GM19023 (cell line): Measurements from ENCODE around the gene TEX51.

Experiments
- ATAC-seq: cut with Tn5 transposase; IDR thresholded peaks from one replicate; pipeline ENCODE4 v1.9.1; 2021; ENCODE audit warnings: mild to moderate bottlenecking, moderate library complexity; ENCODE audit not compliant: unreplicated experiment

The TEX51 gene

DNA sequence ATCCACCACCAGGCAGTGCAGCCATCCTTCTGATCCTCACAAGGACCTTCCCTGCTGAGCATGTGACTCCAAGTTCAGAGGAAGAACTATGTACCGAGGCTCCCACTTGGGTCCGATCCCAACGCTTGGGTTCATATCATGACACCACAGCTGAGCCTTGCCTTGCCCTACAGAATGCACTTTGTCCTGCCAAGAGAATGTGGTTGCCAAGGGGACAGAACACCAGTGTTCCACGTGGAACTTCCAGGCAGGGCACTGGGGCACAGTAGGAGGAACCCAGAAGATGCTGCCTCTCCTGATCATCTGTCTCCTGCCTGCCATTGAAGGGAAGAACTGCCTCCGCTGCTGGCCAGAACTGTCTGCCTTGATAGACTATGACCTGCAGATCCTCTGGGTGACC lies at the start of gene TEX51:
TEX51 (plus strand) TSS at position 255 of the 400 bp plus-strand sequence; CDS start at position 284, 29 bp downstream.
- ATAC-seq, result no peak

- ATAC-seq, result no peak
Measured at GRCh38 chr2:126849054-126849453, 49.6 kb upstream of the TEX51 start.

DNA sequence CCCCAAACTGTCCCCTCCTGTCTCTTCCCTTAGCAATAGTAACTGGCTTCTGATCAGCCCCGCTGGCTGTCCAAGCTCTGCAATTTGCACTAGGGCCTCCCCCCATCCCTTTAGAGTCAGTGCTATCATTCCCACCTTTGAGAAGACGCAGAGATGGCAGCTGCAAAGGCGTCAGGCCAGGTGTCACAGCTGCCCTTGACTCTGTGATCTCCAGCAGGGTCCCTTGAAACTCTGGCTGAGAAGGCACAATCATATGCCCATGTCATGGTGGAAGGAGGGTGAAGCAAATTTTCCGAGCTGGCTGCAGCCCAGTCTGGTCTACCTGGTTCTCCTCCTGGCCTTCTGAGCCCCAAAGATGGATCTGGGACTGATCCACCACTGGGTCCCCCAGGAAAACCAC lies 49.2 kb upstream of the TEX51 start:
- ATAC-seq, result no peak

DNA sequence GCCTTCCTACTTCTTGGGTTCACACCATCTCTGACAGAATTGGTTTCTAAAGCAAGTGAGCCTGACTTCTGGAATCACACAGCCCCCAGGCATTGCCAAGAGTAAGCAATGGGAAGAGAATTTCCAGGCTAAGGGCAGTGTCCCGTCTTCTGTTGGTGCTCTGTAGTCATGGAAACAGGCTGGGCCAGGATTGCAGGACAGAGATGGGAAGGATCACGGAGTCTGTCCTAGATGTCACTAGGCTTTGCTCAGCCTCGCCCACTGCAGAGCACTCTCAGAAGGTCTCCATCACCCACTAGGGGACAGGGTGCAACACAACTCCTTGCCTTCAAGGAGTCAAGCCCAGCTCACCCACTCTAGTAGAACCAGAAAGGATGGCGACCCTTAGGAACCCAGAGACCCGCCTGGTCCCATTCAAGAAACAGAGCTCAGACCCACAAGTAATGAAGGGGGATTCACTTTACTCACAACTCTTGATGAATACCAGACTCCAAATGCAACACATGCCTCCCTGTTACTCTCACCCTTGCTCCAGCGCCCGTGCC lies 48.6 kb upstream of the TEX51 start:
- no peak for ATAC-seq

DNA sequence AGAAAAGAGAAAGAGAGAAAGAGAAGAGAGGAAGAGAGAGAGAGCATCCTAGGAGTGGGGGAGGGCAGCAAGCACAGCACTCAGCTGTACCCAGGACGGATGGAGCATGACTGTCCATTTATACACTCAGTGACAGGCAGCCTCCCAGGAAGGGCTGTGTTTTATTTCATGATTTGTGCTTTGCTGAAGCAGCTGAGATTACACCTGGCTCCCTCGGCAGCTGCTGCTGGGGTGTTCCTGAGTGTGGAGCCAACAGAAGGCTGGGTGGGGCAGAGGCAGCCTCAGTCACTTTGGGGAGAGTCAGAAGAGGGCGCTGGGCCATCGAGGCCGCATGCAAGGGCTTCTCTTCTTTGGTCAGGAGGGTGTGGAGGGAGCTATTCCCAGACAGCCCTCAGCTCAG lies 47.8 kb upstream of the TEX51 start:
- ATAC-seq, result no peak

- no peak for ATAC-seq
Measured at GRCh38 chr2:126851756-126852155, 46.9 kb upstream of the TEX51 start.

GRCh38 chr2:126852361-126852760 lies 46.3 kb upstream of the TEX51 start:
- no peak for ATAC-seq

DNA sequence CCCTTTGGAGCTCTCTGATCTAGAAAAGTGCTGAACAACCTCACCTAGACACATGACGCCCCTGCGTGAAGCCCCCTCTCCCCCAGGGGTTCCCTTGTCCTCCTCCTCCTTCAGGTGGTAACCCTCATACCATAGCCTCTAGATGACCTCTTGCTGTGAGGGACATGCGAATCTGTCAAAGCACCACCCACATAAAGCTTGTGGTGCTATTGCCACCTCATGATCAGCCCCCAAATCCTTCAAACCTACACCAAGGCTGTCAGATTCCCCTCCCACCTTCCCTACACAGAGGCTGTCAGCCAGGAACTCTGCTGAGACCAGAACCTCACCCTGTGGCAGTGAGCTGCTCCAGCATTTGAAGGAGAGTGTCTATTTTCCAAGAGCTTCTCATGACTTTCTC lies 43.1 kb upstream of the TEX51 start:
- ATAC-seq, result no peak

GRCh38 chr2:126856403-126856802 lies 42.3 kb upstream of the TEX51 start:
- ATAC-seq, result no peak

GRCh38 chr2:126857502-126857901 lies 41.2 kb upstream of the TEX51 start:
- ATAC-seq, result no peak

- no peak for ATAC-seq
Measured at GRCh38 chr2:126858013-126858412, 40.7 kb upstream of the TEX51 start.

DNA sequence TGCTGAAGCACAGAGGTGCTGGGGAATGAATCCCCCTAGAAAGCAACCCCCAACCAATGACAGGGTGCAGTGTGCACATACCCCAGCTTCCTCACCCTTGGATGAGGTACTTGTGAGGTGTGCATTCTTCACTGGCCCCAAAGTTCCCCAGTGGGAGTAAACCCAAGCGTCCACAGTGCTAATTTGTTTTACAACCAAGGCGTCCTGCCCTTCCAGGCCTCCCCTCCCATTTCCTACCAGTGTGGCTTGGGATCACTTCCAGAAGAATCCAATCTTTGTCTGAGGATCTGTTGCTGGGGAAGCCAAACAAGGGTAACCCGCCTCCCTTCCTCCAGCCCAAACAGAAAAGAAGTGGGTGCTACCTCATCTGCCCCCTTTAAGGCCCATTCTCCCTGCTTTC lies 40.3 kb upstream of the TEX51 start:
- no peak for ATAC-seq

DNA sequence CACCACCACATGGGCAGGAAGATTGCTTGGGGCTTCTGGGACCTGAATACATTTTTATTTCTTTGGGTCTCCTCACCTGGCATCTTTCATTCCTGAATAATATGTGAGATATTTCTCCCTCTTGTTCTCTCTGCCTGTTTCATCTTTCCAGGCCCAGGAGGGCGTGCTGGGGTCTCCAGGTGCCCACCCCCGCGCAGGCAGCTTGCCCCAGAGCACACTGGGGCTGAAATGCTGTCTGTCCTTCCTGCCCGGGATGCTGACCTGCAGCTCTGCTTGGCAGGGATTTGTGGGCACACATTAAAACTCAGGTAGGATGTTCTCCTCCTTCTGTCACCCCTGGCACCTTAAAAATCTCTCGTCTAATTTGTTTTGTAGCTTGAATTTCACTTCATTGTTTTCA lies 39.7 kb upstream of the TEX51 start:
- ATAC-seq, result no peak

DNA sequence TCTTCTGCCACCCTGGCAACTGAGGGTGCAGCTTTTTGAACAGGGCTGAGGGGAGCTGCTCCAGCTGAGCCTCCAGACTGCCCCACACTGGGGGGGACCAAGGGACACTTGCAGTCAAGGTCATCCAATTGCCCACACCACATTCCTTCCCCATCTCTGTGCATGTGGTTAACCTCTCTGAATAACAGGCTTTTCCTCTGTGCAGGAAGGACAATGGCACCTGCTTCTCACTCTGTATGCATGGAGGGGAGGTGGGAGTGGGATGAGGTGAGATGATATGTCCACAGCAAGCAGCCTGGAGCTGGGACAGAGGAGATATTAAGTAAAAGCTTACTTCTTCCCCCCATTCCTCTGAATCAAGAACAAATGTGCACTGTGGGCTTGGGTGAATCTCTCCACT lies 39.1 kb upstream of the TEX51 start:
- ATAC-seq, result no peak

GRCh38 chr2:126860385-126860784 lies 38.3 kb upstream of the TEX51 start:
- no peak for ATAC-seq

DNA sequence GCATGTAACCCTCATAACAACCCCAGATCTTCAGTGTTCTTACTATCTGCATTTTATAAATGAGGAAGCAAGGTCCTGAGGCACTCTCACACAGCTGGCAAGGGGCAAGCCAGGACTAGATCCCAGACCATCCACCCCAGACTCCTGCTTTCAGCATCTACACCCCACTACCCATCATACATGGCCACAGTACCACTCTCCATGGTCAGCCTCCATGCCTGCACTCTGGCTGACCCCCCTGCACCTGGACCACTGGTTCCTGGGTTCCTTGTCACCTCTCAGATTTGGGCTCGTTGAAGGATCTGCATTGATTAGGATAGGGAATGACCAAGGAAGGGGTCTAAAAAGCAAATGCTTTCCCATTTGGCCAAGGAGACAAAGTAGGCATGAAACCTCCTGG lies 36.0 kb upstream of the TEX51 start:
- no peak for ATAC-seq

GRCh38 chr2:126863336-126864015 lies 35.2 kb upstream of the TEX51 start:
- ATAC-seq, result no peak

DNA sequence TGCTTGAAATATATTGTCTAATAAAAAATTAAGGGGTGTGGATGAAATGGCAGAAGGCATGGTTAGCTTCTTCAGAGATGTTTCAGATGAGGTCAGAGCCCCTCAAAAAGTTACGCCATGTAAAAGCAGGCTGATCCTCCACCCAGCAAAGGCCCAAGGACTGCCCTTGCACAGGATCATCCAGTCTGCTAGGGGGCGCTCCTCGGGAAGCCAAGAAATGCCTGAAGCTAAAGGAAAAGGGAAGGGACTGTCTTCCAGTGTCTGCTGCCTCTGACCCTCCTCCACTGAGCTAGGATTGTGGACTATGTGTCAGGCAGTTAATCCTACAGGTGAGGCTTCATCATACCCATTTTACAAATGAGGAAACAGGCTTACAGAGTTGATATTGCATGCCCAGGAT lies 33.8 kb upstream of the TEX51 start:
- ATAC-seq, result no peak

GRCh38 chr2:126866451-126866850 lies 32.2 kb upstream of the TEX51 start:
- no peak for ATAC-seq

GRCh38 chr2:126874961-126875360 lies 23.7 kb upstream of the TEX51 start:
- ATAC-seq, result no peak

GRCh38 chr2:126876631-126877030 lies 22.1 kb upstream of the TEX51 start:
- no peak for ATAC-seq

DNA sequence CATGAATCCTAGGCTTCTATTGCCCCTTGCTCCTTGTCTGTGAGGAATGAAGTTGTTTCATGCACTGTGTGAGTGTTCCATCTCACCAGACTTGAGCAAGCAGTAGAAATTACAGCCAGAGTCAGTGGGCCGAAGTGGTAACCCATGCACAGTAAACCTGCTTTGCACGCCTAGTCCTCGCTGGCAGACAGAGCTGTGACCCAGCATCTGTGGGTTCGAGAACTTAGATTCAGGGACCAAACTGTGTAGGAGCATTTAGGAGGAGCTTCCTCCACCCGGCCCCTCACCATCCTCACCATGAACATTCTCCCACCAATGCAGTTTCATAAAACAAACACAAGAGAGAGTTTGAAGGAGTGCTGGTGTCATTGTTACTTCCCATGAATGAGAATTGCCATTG lies 21.6 kb upstream of the TEX51 start:
- ATAC-seq, result no peak
